Mammary epithelial cell (primary cell): Measurements from ENCODE around the gene CYP2W1.

Experiments
- EZH2 ChIP-seq: IDR thresholded peaks from 2 replicates; pipeline ENCODE4 v1.6.1; 2012; ENCODE audit warnings: low read length, inconsistent platforms, borderline replicate concordance
- TF ChIP-seq, protein P1 (sequence below), 2 donors: IDR thresholded peaks in 1 of 2; conservative IDR thresholded peaks in 1 of 2; 2 replicates each; pipeline ENCODE4 v1.5.1; 2011 to 2012; ENCODE audit warnings: inconsistent platforms in 2 of 2, low read length in 2 of 2, mild to moderate bottlenecking in 2 of 2, control low read depth in 1 of 2, low read depth in 1 of 2; ENCODE audit not compliant: insufficient read depth in 1 of 2; ENCODE audit errors: extremely low read depth in 1 of 2

DNA sequence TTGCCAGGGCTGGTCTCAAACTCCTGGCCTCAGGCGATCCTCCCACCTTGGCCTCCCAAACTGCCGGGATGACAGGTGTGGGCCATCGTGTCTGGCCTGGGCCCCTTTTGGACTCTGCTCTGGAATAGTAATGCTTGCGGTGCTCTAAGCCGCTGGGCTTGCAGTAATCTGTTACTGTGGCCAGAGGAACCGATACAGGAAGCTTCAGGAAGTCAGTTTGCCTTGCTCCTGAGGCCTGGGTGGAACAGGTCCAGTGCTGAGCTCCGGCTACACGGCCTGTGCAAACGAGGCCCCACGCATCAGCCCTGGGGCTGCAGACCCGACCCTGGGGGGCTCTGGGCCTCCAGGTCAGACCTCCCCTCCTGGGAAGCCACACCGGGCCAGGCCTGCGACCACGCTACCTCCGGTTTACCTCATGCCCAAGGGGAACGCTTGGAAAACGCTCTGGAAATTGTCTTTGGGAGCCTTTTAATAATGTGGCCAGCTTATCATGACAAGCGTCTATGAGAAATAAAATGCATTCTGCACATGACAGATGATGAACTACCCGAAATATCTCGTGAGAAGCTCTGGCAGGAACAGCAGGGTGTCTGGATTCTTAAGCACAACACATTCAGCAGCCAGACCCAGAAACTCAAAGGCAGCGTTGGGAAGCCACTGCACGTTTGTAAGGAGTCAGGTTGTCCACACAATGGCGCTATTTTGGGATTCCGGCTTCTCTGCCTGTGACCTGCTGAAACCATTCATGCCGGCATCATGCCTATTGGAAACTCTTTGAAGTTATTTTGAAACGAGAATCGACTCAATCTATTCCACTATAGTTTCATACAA, 18.4 kb upstream of the CYP2W1 start:
- TF ChIP-seq, protein P1, sequence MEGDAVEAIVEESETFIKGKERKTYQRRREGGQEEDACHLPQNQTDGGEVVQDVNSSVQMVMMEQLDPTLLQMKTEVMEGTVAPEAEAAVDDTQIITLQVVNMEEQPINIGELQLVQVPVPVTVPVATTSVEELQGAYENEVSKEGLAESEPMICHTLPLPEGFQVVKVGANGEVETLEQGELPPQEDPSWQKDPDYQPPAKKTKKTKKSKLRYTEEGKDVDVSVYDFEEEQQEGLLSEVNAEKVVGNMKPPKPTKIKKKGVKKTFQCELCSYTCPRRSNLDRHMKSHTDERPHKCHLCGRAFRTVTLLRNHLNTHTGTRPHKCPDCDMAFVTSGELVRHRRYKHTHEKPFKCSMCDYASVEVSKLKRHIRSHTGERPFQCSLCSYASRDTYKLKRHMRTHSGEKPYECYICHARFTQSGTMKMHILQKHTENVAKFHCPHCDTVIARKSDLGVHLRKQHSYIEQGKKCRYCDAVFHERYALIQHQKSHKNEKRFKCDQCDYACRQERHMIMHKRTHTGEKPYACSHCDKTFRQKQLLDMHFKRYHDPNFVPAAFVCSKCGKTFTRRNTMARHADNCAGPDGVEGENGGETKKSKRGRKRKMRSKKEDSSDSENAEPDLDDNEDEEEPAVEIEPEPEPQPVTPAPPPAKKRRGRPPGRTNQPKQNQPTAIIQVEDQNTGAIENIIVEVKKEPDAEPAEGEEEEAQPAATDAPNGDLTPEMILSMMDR (conservative IDR thresholded peaks at IDR 0.05 in 1 of 2, IDR thresholded peaks at IDR 0.05 in 1 of 2; ENCODE audit: extremely low read depth in 1 of 2, insufficient read depth in 1 of 2, low read depth in 1 of 2, low read length in 2 of 2), result peak; percentile 4 to 17
- TF ChIP-seq EZH2, result no peak
